KG1 (cell line): ENCODE results near the gene ARHGEF7.

ENCODE experiments used
- DNase-seq: peaks from one replicate; lab custom pipeline; 2025; lab: John Stamatoyannopoulos, UW

Gene ARHGEF7

GRCh38 chr13:111225810-111226546 is 110.9 kb downstream of the ARHGEF7 start:
- DNase-seq, result no peak

GRCh38 chr13:111227405-111227804 is 112.3 kb downstream of the ARHGEF7 start:
- DNase-seq, result no peak

GRCh38 chr13:111228262-111229144 is 113.4 kb downstream of the ARHGEF7 start:
- no peak for DNase-seq

- DNase-seq, result no peak
Measured at GRCh38 chr13:111230385-111230930, 115.3 kb downstream of the ARHGEF7 start.

GRCh38 chr13:111232191-111232590 is 117.1 kb downstream of the ARHGEF7 start:
- DNase-seq, result no peak

GRCh38 chr13:111233080-111233479 is 118.0 kb downstream of the ARHGEF7 start:
- DNase-seq, result no peak

- no peak for DNase-seq
Measured at GRCh38 chr13:111239764-111240670, 124.9 kb downstream of the ARHGEF7 start.

- DNase-seq, result no peak
Measured at GRCh38 chr13:111241006-111241755, 126.1 kb downstream of the ARHGEF7 start.

GRCh38 chr13:111241862-111242261 is 126.8 kb downstream of the ARHGEF7 start:
- no peak for DNase-seq

- DNase-seq, result no peak
Measured at GRCh38 chr13:111242585-111242984, 127.5 kb downstream of the ARHGEF7 start.

- no peak for DNase-seq
Measured at GRCh38 chr13:111243981-111244380, 128.9 kb downstream of the ARHGEF7 start.

GRCh38 chr13:111245576-111246384 is 130.7 kb downstream of the ARHGEF7 start:
- DNase-seq, result no peak

- DNase-seq, result no peak
Measured at GRCh38 chr13:111247552-111247951, 132.4 kb downstream of the ARHGEF7 start.

GRCh38 chr13:111248822-111249221 is 133.7 kb downstream of the ARHGEF7 start:
- DNase-seq, result no peak

- DNase-seq, result no peak
Measured at GRCh38 chr13:111249637-111250360, 134.7 kb downstream of the ARHGEF7 start.

GRCh38 chr13:111251646-111252445 is 136.7 kb downstream of the ARHGEF7 start:
- DNase-seq, result no peak

GRCh38 chr13:111252446-111253364 is 137.6 kb downstream of the ARHGEF7 start:
- no peak for DNase-seq
